Suprapubic skin (tissue), 4 donors: ENCODE results near the gene PRKRA.

ENCODE experiments used
- EP300 ChIP-seq: sonication (generic); formaldehyde crosslinking; IDR thresholded peaks from one replicate; pipeline ENCODE4 v1.6.1; 2017; ENCODE audit warnings: antibody characterized with exemption
- POLR2A ChIP-seq, 2 donors: fragments of 450-650 bp; IDR thresholded peaks; one replicate each; pipeline ENCODE4 v1.6.1; 2017; ENCODE audit warnings: antibody characterized with exemption in 2 of 2, mild to moderate bottlenecking in 2 of 2, moderate library complexity in 2 of 2
- POLR2AphosphoS5 ChIP-seq, 3 donors: sonication (generic); formaldehyde crosslinking; IDR thresholded peaks; one replicate each; pipeline ENCODE4 v1.6.1; 2017; ENCODE audit warnings: antibody characterized with exemption in 3 of 3
- TF ChIP-seq, protein P1 (sequence below), 2 donors: fragments of 200-600 bp in 1 of 2; fragments of 450-650 bp in 1 of 2; sonication (generic) in 1 of 2; IDR thresholded peaks; one replicate each; pipeline ENCODE4 v1.5.1; 2016 to 2019; ENCODE audit warnings: antibody characterized with exemption in 2 of 2, mild to moderate bottlenecking in 1 of 2, moderate library complexity in 1 of 2

DNA sequence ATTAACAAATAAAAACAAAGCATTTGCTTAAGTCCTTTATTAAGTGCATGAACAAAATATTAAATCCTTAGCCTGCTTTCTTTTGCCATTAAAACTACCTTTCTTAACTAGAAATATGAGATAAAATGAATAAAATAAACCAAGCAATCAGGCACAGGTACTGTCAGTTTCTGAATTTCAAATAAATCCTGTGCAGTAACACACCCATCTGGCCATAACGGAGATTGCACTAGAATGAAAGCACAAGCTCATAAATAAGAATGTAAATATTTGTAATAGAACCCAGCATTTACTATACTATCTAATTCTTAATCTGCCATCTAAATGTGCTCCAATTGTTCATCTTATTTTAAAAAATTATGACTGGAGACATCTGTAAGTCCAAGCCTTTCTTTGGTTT lies 31.9 kb downstream of the PRKRA start:
- TF ChIP-seq, protein P1, sequence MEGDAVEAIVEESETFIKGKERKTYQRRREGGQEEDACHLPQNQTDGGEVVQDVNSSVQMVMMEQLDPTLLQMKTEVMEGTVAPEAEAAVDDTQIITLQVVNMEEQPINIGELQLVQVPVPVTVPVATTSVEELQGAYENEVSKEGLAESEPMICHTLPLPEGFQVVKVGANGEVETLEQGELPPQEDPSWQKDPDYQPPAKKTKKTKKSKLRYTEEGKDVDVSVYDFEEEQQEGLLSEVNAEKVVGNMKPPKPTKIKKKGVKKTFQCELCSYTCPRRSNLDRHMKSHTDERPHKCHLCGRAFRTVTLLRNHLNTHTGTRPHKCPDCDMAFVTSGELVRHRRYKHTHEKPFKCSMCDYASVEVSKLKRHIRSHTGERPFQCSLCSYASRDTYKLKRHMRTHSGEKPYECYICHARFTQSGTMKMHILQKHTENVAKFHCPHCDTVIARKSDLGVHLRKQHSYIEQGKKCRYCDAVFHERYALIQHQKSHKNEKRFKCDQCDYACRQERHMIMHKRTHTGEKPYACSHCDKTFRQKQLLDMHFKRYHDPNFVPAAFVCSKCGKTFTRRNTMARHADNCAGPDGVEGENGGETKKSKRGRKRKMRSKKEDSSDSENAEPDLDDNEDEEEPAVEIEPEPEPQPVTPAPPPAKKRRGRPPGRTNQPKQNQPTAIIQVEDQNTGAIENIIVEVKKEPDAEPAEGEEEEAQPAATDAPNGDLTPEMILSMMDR (IDR thresholded peaks at IDR 0.05) = no peak
- TF ChIP-seq POLR2A (IDR thresholded peaks at IDR 0.05) = no peak
- TF ChIP-seq EP300 = no peak
- no peak for TF ChIP-seq POLR2AphosphoS5 (IDR thresholded peaks at IDR 0.05)
